DMS114 treated with DMSO at 0.1 percent for 48 hours (cell line): ENCODE data around the gene TEF.

ENCODE experiments used
- DNase-seq: peaks from one replicate; lab custom pipeline; 2025; ENCODE audit not compliant: unreplicated experiment; lab: John Stamatoyannopoulos, UW

The TEF gene

GRCh38 chr22:41447435-41448188, 65.9 kb downstream of the TEF start:
- peak; percentile 23 for DNase-seq

DNA sequence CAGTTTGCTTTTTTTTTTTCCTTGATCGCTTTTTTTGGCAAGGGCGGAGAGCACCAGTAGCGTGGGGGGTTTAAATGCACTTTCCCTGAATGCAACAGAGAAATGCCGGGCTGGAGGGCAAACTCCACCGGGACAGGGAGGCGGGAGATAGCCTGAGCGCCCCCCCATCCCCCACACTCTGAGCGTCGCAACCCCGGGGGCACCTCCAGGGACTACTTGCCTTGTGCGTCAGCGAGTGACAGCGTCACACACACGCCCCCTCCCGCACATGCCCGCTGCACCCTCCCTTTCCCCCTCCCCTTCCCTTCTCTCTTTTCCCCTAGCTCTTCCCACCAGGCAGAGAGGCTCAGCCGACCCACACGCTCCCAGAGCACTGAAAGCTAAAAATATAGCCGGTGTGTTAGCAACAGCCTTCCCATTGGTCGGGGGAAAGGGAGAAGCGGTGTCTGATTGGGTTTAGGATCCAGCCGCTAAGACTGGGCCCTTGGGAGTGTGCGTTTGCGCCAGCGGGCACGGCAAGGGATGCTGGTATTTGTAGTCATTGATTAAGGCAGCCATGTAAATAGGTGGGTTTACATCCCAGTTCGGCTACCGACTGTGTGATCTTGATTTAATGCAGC, 66.6 kb downstream of the TEF start:
- DNase-seq, result peak; percentile 99
